NCI-H2196 treated with DMSO at 0.1 percent for 48 hours (cell line): ENCODE results near the gene CTDSP1.

Experiments used
- DNase-seq: peaks from one replicate; lab custom pipeline; 2025; ENCODE audit not compliant: unreplicated experiment; lab: John Stamatoyannopoulos, UW

The CTDSP1 gene

DNA sequence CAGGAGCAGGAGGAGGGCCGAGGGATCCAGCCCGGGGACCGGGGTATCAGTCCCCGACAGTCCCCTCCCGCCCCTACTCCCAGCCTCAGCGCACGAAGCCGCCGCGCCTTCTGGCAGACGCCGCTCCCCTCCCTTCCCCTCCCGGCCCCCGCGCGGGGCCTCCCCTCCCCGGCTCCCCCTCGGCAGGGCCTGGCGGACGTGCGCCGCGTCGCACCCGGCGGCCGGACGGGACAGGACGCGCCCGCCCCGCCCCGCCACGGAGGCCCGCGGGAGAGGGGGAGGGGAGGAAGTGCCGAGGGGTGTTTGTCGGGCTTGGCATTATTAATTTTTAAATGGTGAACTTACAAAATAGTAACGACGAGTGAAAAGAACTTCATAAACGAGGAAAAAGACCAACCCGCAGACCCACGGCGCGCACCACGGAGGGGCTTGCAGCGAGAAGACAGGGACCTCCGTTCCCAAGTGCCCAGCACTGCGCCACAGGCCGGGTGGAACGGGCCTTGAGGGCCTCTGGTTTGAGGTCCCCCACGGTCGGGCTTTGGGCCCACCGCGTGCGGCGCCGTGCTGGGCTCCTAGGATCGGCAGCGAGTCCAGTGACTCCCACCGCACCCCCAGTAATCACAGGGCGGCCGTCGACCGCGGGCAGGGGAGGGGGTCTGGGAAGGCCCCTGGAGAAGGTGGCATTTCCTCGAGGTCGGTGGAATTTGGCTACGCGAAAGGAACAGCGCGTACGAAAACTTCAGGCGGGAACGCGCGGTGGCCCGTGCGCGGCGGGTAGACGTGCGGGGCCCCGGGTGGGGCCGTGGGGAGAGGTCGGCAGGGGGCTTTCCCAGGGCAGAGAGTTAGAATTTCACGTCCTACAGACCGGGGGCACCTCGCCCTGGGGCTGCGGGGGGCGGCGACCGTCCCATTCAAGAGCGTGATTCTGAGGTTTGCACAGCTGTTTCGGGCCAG lies 954 bp upstream of the CTDSP1 start:
- DNase-seq: no peak

DNA sequence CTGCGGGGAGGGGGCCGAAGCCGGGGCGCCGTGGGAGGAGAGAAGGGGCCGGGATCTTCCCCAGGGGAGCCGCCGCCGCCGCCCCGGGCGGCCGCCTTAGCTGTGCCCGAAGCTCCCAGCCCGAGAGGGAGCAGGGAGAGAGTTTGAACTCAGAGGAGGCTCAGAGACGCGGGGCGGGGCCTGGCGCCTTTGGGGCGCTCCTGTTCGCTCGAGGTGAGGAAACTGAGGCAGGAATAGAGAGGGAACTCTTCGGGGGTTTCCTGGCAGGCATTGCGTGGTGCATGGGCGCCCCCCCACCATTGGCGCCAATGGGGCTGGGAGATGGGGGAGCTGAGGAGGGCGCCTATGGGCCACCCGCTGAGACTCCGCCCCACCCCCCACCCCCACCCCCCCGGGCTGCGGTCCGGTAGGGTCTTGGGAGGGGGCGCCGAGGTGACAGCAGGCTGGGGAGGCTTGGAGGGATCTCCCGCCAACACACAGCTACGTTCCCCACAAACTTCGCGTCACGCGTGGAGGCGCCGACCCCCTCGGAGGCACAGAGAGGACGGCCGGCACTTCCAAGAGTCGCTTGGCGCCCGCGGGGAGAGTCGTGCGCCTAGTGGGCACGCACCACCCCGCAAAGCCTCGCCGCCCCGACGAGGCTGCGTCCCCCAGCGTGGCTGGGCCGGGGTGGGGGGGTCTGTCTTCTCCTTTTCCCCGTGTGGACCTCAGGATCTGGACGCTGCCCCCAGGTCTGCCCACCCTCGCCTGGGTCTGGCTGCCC lies 680 bp downstream of the CTDSP1 start:
- no peak for DNase-seq

DNA sequence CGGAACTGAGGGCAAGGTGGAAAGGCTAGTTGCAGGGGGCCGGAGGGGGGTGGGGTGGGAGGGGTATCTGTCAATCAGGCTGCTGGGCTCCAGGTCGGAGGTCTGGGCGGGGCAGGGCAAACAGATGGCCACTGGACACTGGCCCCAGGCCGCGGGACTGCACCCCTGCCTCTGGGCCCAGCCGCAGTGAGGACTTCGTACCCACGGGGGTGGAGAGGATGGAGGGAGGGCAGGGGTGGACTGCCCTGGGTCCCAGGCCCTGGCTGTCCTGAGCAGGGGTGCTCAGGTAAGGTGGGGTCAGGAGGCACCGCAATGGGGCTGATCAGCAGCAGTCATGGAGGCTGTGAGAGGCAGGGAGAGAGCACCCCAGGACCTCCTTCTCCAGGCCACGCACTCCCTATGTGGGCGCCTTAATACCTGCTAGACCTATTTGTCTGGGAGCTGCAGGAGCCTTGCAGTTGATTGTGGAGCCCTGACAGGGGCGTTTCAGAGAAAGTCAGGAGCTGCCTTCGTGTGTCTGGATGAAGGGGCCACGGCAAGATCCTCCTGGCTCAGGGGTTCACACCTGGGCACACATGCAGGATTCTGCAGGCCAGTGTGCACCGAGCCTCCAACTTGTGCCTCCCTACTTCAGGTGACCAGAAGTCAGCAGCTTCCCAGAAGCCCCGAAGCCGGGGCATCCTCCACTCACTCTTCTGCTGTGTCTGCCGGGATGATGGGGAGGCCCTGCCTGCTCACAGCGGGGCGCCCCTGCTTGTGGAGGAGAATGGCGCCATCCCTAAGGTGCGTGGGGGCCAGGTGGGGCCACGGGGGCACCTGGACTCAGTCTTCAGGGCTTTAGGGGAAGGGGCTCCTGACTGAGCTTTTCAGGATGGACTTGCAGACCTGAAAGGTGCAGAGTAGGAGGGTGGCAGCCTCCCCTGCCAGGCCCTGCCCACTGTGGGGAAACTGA lies 1.5 kb downstream of the CTDSP1 start:
- no peak for DNase-seq

DNA sequence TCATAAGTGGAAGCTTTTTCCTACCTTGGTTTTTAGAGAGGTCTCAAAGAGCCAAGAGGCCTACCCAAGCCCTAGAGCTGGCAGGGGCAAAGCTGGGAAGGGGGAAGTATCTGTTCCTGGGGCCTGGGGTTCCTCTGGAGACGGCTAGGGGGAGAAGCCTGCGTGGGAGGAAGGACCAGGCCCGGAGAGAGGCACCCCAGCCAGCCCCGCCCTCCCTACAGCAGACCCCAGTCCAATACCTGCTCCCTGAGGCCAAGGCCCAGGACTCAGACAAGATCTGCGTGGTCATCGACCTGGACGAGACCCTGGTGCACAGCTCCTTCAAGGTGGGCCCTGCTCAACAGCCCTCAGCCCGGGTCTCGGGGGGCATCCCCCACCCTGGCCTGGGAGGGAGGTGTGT lies 2.2 kb downstream of the CTDSP1 start:
- no peak for DNase-seq

DNA sequence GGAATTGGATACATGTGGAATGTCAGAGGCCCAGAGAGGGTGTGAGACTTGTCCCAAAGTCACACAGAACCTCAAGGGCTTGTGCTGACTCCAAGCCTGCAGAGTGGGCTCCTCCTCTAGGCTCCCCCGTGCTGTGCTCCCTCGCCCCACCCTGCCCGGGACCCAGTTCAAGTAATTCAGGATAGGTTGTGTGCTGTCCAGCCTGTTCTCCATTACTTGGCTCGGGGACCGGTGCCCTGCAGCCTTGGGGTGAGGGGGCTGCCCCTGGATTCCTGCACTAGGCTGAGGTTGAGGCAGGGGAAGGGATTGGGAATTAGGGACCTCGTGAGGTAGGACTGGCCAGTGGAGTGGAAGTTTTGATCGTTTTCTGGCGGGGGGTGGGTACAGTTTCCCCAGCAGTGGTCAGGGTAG lies 2.8 kb downstream of the CTDSP1 start:
- no peak for DNase-seq

DNA sequence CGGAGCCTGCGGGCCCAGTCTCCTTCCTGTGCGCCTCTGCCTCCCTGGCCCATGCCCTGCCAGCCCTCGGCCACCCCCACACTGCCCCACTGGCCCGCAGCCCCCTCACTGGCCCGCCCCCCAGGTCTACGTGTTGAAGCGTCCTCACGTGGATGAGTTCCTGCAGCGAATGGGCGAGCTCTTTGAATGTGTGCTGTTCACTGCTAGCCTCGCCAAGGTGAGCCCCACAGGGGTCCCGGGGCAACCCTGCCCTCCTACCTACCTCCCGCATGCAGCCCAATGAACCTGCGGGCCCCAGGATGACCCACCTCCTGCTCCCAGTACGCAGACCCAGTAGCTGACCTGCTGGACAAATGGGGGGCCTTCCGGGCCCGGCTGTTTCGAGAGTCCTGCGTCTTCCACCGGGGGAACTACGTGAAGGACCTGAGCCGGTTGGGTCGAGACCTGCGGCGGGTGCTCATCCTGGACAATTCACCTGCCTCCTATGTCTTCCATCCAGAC lies 3.3 kb downstream of the CTDSP1 start:
- no peak for DNase-seq

DNA sequence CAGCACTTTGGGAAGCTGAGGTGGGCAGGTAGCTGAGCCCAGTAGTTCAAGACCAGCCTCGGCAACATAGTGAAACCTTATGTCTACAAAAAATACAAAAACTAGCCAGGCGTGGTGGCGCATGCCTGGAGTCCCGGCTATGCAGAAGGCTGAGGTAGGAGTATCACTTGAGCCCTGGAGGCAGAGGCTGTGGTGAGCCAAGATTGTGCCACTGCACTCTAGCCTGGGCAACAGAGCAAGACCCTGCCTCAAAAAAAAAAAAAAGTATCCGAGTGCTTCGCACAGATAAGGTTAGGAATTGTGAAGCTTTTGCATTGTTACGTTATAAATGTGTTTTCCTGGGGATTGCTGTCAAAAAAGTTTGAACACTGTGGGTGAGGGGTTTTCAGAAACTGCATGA lies 4.1 kb downstream of the CTDSP1 start:
- DNase-seq: no peak

DNA sequence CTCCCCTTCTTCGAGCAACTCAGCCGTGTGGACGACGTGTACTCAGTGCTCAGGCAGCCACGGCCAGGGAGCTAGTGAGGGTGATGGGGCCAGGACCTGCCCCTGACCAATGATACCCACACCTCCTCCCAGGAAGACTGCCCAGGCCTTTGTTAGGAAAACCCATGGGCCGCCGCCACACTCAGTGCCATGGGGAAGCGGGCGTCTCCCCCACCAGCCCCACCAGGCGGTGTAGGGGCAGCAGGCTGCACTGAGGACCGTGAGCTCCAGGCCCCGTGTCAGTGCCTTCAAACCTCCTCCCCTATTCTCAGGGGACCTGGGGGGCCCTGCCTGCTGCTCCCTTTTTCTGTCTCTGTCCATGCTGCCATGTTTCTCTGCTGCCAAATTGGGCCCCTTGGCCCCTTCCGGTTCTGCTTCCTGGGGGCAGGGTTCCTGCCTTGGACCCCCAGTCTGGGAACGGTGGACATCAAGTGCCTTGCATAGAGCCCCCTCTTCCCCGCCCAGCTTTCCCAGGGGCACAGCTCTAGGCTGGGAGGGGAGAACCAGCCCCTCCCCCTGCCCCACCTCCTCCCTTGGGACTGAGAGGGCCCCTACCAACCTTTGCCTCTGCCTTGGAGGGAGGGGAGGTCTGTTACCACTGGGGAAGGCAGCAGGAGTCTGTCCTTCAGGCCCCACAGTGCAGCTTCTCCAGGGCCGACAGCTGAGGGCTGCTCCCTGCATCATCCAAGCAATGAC lies 4.8 kb downstream of the CTDSP1 start:
- DNase-seq: no peak

DNA sequence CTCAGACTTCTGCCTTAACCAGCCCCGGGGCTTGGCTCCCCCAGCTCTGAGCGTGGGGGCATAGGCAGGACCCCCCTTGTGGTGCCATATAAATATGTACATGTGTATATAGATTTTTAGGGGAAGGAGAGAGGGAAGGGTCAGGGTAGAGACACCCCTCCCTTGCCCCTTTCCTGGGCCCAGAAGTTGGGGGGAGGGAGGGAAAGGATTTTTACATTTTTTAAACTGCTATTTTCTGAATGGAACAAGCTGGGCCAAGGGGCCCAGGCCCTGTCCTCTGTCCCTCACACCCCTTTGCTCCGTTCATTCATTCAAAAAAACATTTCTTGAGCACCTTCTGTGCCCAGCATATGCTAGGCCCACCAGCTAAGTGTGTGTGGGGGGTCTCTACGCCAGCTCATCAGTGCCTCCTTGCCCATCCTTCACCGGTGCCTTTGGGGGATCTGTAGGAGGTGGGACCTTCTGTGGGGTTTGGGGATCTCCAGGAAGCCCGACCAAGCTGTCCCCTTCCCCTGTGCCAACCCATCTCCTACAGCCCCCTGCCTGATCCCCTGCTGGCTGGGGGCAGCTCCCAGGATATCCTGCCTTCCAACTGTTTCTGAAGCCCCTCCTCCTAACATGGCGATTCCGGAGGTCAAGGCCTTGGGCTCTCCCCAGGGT lies 5.5 kb downstream of the CTDSP1 start:
- no peak for DNase-seq

DNA sequence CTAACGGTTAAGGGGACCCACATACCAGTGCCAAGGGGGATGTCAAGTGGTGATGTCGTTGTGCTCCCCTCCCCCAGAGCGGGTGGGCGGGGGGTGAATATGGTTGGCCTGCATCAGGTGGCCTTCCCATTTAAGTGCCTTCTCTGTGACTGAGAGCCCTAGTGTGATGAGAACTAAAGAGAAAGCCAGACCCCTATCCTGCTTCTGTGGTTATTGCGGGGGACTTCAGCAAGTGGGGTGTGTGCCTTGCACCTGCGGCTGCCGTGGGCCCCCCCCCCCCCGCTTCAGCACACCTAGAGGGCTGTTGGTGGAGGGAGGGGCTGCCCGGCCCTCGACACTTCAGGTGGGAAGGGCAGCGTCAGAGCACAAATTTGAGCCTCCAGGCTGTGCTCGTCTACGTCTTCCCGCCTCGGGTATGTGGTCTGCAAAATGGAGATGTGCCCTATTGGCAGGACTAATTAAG lies 6.1 kb downstream of the CTDSP1 start:
- DNase-seq: no peak

DNA sequence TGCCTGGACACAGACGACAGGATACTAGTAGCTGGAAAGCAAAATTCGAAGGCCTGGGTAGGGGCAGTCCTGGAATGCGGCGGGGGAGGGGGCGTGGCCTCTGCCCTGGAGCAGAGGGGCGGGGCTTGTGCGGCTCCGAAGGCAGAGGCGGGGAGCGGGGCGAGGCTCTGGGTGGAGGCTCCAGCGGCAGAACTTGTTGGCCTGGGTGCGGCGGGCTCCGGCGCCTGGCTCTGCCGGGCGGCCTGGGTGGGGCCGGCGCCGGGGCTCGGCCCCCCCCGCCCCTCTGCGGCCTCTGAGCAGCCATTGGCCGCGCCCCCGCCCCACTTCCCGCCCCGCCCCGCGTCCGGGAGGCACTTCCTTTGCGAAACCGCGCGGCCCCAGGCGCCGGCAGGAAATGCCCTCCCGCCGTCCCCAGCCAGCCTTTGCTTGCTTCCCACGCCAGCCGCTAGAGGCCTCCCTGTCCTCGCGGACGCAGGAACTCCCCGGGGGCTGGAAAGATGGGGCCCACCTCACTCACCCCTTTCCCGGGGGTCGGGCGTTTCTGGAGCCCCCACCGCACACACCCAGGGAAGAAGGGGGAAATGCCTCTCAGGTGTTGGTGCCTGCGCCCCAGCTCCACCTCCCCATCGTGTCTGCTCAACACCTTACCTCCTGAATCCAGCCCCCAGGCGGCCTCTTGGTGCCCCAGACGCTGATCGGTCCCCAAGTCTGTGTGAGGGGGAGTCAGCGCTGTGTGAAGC lies 6.7 kb downstream of the CTDSP1 start:
- peak; percentile 94 for DNase-seq

DNA sequence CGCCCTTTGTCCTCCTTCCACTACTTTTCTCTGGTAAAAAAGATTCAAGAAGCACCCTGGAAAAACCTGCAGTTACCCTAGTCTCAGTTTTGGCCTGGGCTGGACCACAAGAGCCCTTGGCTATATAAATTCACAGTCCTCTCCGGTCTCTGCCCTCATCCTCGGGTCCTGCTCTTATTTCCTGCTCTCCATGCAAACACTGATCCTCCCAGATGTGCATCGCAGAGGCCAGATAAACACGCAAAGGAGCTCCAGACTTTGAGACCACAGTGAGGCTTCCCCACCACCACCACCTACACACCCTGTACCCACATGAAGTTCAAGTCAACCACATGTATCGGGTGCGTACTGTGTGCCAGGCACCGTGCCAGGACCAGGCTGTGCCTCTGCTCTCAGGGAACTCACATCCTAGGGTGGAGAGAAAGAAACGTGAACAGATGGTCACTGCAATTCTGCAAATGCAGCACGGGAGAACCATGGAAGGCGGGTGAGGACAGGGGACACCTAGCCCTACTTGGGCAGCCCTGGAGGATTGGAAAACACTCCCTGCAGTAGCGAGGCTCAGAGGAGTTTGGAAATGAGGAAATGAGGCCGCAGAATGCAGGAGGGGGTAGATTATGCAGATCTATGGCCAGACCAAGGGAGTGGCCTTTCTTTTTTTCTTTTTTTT lies 7.4 kb downstream of the CTDSP1 start:
- no peak for DNase-seq

DNA sequence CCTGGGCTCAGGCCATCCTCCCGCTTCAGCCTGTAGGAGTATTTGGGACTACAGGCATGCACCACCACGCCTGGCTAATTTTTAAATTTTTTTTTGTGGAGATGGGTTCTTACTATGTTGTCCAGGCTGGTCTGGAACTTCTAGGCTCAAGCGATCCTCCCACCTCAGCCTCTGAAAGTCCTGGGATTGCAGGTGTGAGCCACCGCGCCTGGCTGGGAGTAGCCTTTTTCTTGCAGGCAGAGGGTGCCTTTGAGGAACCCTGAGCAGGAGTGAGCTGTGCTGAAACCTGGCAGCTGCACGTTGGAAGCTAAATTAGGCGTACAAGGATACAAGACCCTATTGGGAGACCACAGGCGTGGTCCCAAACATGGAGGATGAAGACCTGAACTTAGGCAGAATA lies 8.0 kb downstream of the CTDSP1 start:
- DNase-seq: no peak

DNA sequence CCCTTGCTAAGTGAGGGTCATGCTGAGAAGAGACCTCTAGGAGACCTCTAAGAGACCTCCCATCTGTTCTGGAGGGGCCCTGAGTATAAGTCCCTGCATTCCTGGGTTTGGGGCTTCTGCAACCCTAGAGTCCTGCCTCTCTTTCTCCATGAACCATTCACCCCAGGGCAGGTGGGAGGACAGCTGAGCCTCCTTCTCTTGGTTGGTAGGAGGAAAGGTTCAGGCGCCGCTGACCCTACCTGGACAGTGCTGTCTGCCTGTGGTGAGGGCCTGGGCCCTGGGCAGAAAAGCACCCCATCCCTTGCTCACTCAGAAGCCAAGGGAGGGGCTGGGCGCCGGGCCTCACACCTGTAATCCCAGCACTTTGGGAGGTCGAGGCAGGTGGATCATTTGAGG lies 18.7 kb downstream of the CTDSP1 start:
- DNase-seq: no peak

DNA sequence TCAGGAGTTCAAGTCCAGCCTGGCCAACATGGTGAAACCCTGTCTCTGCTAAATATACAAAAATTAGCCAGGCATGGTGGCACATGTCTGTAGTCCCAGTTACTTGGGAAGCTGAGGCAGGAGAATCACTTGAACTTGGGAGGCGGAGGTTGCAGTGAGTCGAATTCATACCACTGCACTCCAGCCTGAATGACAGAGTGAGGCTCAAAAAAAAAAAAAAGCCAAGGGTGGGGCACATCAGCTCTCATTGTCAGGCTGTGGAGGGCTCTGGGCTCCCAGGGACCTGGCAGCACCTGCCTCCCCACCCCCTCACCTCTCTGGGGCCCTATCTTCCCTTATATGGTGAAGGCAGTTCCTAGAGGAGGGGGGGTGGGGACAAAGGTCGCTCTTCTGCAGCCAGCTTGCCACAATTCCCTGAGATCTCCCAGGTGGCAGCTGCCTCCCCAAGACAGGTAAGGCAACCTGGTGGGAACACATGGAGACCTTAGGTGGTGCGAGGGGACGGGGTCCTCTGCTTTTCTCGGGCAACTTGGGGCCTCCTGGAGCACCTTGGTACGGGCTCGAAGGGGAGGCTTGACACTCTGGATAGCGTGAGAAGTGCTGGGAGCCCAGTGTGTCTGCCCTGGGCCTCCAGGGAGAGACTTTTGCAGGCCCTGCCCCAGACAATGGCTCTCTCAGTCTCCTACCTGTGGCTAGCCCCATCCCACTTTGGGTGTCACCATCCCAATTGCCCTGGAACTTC lies 19.2 kb downstream of the CTDSP1 start, which contains the start of gene VIL1:
TSS of gene VIL1 (plus strand) at position 407 of the 742 bp plus-strand sequence. CDS start 4,656 bp downstream, outside the sequence.
- no peak for DNase-seq

DNA sequence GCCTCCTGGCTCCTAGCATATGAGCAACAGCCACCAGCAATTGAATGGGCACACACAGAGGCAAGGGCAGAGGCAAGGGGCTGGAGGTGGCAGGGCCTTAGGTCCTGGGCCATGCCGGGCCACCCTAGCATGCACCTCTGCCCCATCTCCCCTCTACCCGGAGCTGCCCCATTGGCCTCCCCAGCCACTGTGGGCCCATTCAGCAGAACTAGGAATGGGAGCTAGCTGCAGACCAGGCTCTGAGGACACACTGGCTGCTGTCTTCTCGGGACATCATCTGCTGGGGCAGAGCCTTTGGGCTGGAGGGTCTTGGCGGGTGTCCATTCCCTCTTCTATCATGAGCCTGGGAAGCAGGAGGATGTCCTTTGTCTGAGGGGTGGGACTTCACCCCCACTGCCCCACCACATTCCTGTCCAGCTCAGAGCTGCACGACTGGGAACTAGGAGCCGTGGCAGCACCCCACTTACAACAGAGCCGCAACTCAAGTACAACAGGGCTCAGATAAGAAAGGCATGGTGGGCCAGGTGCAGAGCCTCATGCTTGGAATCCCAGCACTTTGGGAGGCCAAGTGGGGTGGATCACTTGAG lies 20.1 kb downstream of the CTDSP1 start:
- DNase-seq: no peak

DNA sequence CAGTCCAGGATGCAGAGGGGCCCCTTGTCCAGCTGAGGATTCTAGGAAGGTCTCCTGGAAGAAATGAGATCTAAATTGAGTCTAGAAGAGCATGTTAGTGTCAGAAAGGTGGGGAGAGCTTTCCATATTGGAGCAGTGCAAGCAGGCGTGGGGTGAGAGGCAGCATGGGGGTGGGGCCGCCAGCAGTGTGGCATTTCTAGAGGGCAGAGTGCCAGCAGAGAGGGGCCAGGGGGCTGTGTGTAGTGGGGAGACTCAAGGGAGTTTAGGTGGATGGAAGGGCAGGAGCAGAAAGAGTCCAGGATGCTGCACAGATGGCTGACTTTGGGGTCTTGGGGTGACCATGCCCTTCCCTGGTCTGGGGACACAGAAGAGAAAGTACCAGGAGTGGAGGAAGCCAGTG lies 21.4 kb downstream of the CTDSP1 start:
- DNase-seq: no peak
